ENCODE results near the gene KRTAP10-5. TPM values are rescaled to one million over a fixed set of nuclear protein-coding genes. Genes with fewer than 3 reads are reported as not detected.

The KRTAP10-5 gene
- total RNA-seq, 1 donor from 2014 or later, result not detected

- TF ChIP-seq CTCF (IDR thresholded peaks at IDR 0.05; ENCODE audit: unreplicated experiment), result no peak
- Mint-ChIP-seq H3K36me3 (no peaks in the 10 kb centered on the region), H3K27ac (no peak overlapping the region), H3K27me3 (ENCODE audit: low read depth) (no peaks in the 10 kb centered on the region), H3K9me3 (peaks cover 52% of the 10 kb centered on the region), H3K4me1 (no peaks in the 10 kb centered on the region), H3K4me3 (no peak overlapping the region)
- no peak for DNase-seq (ENCODE audit: low spot score in 2 of 2, unreplicated experiment in 2 of 2)
These were observed 43.2 kb upstream of the KRTAP10-5 start for GRCh38 chr21:44623575-44623974.

GRCh38 chr21:44619886-44620285, 39.5 kb upstream of the KRTAP10-5 start:
- H3K9me3 Mint-ChIP-seq, result peaks cover 50% of the 10 kb centered on the region
- DNase-seq (ENCODE audit: low spot score in 2 of 2, unreplicated experiment in 2 of 2), result no peak

GRCh38 chr21:44618909-44619308, 38.5 kb upstream of the KRTAP10-5 start:
- H3K36me3 Mint-ChIP-seq, result no peaks in the 10 kb centered on the region
- no peaks in the 10 kb centered on the region for H3K27me3 Mint-ChIP-seq (ENCODE audit: low read depth)
- TF ChIP-seq CTCF (IDR thresholded peaks at IDR 0.05; ENCODE audit: unreplicated experiment), result no peak
- no peaks in the 10 kb centered on the region for H3K4me1 Mint-ChIP-seq
- H3K27ac Mint-ChIP-seq, result no peak overlapping the region
- H3K4me3 Mint-ChIP-seq, result no peak overlapping the region
- no peak for DNase-seq (ENCODE audit: low spot score in 2 of 2, unreplicated experiment in 2 of 2)
- H3K9me3 Mint-ChIP-seq, result peaks cover 40% of the 10 kb centered on the region

More at GRCh38 chr21:44619886-44620285, 39.5 kb upstream of the KRTAP10-5 start:
- TF ChIP-seq CTCF (IDR thresholded peaks at IDR 0.05; ENCODE audit: unreplicated experiment), result no peak
- Mint-ChIP-seq H3K27me3 (ENCODE audit: low read depth) (no peaks in the 10 kb centered on the region), H3K27ac (no peak overlapping the region), H3K4me3 (no peak overlapping the region), H3K36me3 (no peaks in the 10 kb centered on the region), H3K4me1 (no peaks in the 10 kb centered on the region)

GRCh38 chr21:44618504-44618903, 38.1 kb upstream of the KRTAP10-5 start:
- no peak for DNase-seq (ENCODE audit: low spot score in 2 of 2, unreplicated experiment in 2 of 2)
- no peak overlapping the region for H3K27ac Mint-ChIP-seq
- no peak overlapping the region for H3K4me3 Mint-ChIP-seq
- H3K9me3 Mint-ChIP-seq, result peaks cover 36% of the 10 kb centered on the region
- no peaks in the 10 kb centered on the region for H3K4me1 Mint-ChIP-seq
- H3K27me3 Mint-ChIP-seq (ENCODE audit: low read depth), result no peaks in the 10 kb centered on the region
- H3K36me3 Mint-ChIP-seq, result no peaks in the 10 kb centered on the region
- no peak for TF ChIP-seq CTCF (IDR thresholded peaks at IDR 0.05; ENCODE audit: unreplicated experiment)

- Mint-ChIP-seq H3K27me3 (ENCODE audit: low read depth) (no peaks in the 10 kb centered on the region), H3K4me3 (no peak overlapping the region), H3K27ac (no peak overlapping the region), H3K9me3 (peaks cover 23% of the 10 kb centered on the region), H3K4me1 (no peaks in the 10 kb centered on the region), H3K36me3 (no peaks in the 10 kb centered on the region)
- DNase-seq (ENCODE audit: low spot score in 2 of 2, unreplicated experiment in 2 of 2), result no peak
- TF ChIP-seq CTCF (IDR thresholded peaks at IDR 0.05; ENCODE audit: unreplicated experiment), result no peak
These were observed 36.7 kb upstream of the KRTAP10-5 start for GRCh38 chr21:44617071-44617501.

- Mint-ChIP-seq H3K27me3 (ENCODE audit: low read depth) (no peaks in the 10 kb centered on the region), H3K27ac (no peak overlapping the region), H3K9me3 (peaks cover 23% of the 10 kb centered on the region), H3K36me3 (no peaks in the 10 kb centered on the region), H3K4me3 (no peak overlapping the region), H3K4me1 (no peaks in the 10 kb centered on the region)
- DNase-seq (ENCODE audit: low spot score in 2 of 2, unreplicated experiment in 2 of 2), result no peak
- TF ChIP-seq CTCF (IDR thresholded peaks at IDR 0.05; ENCODE audit: unreplicated experiment), result no peak
These were observed 36.2 kb upstream of the KRTAP10-5 start for GRCh38 chr21:44616591-44616926.

Data from mesothelial cell of epicardium (in vitro differentiated cells).